Left lung (tissue), 10 donors: Measurements from ENCODE around the gene LRIG2. TPM values are rescaled to one million over a fixed set of nuclear protein-coding genes. Genes with fewer than 3 reads are reported as not detected.

ENCODE experiments used
- ATAC-seq: fragments of 200-7000 bp; cut with Tn5 transposase; one replicate; pipeline ENCODE4 v1.9.1; 2020; ENCODE audit warnings: moderate library complexity
- DNase-seq, 4 donors: peaks; one replicate each; pipeline ENCODE4 v3.0.0-alpha.2; 2013 to 2020
- H3K27ac ChIP-seq, 2 donors: fragments of 200-600 bp; sonication (generic) in 1 of 2; one replicate each; pipeline versions ENCODE4 v1.5.0 to v1.8.0; 2020 to 2021
- H3K27me3 ChIP-seq, 2 donors: fragments of 200-600 bp; sonication (generic) in 1 of 2; one replicate each; pipeline versions ENCODE4 v1.5.0 to v1.8.0; 2020 to 2021
- H3K36me3 ChIP-seq, 2 donors: fragments of 200-600 bp; sonication (generic) in 1 of 2; one replicate each; pipeline versions ENCODE4 v1.5.0 to v1.8.0; 2020 to 2021
- H3K4me1 ChIP-seq, 2 donors: fragments of 200-600 bp; one replicate each; pipeline ENCODE4 v1.8.0; 2021
- H3K4me3 ChIP-seq, 2 donors: fragments of 200-600 bp; sonication (generic) in 1 of 2; one replicate each; pipeline versions ENCODE4 v1.5.0 to v1.8.0; 2020 to 2021; ENCODE audit warnings: mild to moderate bottlenecking in 1 of 2
- H3K9me3 ChIP-seq, 2 donors: fragments of 200-600 bp; sonication (generic) in 1 of 2; one replicate each; pipeline versions ENCODE4 v1.5.0 to v1.8.0; 2020 to 2021
- CTCF ChIP-seq, 2 donors: fragments of 200-600 bp; sonication (generic) in 1 of 2; IDR thresholded peaks; one replicate each; pipeline versions ENCODE4 v1.5.0 to v1.8.0; 2021; ENCODE audit warnings: antibody characterized with exemption in 2 of 2
- intact Hi-C, 2 donors: fragments of 100-400 bp; cut with DNase I; formaldehyde crosslinking; loops; one replicate each; pipeline versions ENCODE4 v1.11.2 to v1.14.2; 2022
- polyA plus RNA-seq, 6 donors: library from polyadenylated mRNA; unstranded; fragments of 120-200 nt; gene quantifications; one replicate each; pipeline ENCODE4 v1.2.1, GENCODE V29; 2013; ENCODE audit not compliant: insufficient read length in 6 of 6
- total RNA-seq, 2 donors: library from RNA; stranded (reverse); fragmentation: NEBNext Ultra II Directional; extraction: Animal tissue kit (Norgen Biotek cat#: 25700); gene quantifications; one replicate each; pipeline ENCODE4 v1.2.1, GENCODE V29; 2021
- donor health status: DM: no; HTN: yes; CAD: no.
- donor health status: DM: no; HTN: no; CAD: no.

LRIG2 gene
- total and polyA plus RNA-seq, 8 donors: 10.9 to 23.4 (median 19.1) TPM

DNA sequence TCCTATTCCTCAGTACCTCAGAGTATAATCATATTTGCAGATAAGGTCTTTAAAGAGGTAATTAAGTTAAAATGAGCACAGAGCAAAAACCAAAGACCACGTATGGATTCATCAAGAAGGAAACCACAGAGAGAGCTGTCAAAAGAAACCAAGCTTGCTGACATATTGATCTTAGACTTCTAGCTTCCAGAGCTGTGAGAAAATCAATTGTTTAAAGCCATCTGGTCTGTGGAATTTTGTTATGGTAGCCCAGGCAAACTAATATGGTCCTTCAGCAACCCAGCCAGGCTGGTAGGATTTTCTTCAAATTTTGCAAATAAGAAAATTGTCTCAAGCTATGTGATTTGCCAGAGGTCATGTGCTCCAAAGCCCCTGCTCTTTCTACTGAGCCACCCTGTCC is 62.5 kb downstream of the LRIG2 start:
- Histone ChIP-seq H3K27ac (no peak overlapping the region), H3K9me3 (no peaks in the 10 kb centered on the region), H3K36me3 (no peaks in the 10 kb centered on the region), H3K27me3 (no peaks in the 10 kb centered on the region), H3K4me3 (no peak overlapping the region), H3K4me1 (peaks cover 0 to 16% of the 10 kb centered on the region in 2 donors)
- ATAC-seq (no peak), DNase-seq (no peak)
- intact Hi-C loops: no loop called here
- TF ChIP-seq CTCF (IDR thresholded peaks at IDR 0.05): no peak

DNA sequence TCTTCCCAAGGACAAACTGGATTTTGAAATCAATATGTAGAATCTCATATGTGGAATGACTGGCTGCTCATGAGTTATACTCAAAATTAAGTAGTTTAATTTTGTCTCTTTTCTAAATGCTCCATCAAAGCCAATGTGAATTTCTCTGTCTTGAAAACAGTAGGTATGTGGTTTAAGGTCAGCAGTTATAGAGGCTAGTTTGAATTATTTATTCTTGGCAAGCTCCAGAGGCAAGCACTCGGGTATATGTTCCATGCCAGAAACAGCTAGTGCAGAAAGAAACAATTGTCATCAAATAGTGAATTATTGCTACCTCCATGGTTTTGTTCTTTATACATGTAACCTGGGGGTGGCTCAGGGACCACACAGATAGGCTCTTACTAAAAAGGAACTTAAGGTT is 63.5 kb downstream of the LRIG2 start:
- H3K36me3 ChIP-seq: no peaks in the 10 kb centered on the region
- H3K4me3 ChIP-seq: no peak overlapping the region
- H3K27me3 ChIP-seq: no peaks in the 10 kb centered on the region
- no peak overlapping the region for H3K27ac ChIP-seq
- DNase-seq: no peak
- peaks cover 4 to 27% of the 10 kb centered on the region in 2 donors for H3K4me1 ChIP-seq
- intact Hi-C loops: no loop called here
- no peak for ATAC-seq
- no peaks in the 10 kb centered on the region for H3K9me3 ChIP-seq
- no peak for TF ChIP-seq CTCF (IDR thresholded peaks at IDR 0.05)

DNA sequence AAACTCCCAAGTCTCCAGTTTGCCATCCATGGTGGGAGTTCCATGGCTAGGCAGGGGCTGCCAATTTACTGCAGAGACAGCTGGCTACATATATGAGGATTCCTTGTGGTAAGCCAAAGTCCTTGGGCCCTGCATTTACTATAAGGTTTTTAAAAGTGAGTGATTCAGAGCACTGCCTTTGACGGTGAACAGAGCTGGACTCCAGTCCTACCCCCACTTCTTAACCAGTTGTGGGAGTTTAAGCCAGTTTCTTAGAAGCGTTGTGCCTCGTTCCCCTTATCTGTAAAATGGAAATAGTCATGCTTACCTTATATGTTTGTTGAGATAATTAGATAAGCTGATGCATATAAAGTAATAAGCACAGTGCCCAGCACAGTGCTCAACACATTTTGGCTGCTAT is 64.6 kb downstream of the LRIG2 start:
- Histone ChIP-seq H3K9me3 (no peaks in the 10 kb centered on the region), H3K27ac (no peak overlapping the region), H3K27me3 (no peaks in the 10 kb centered on the region), H3K4me3 (no peak overlapping the region), H3K4me1 (peaks cover 11 to 33% of the 10 kb centered on the region in 2 donors), H3K36me3 (no peaks in the 10 kb centered on the region)
- no peak for ATAC-seq
- no peak for DNase-seq
- intact Hi-C loops: no loop called here
- no peak for TF ChIP-seq CTCF (IDR thresholded peaks at IDR 0.05)

DNA sequence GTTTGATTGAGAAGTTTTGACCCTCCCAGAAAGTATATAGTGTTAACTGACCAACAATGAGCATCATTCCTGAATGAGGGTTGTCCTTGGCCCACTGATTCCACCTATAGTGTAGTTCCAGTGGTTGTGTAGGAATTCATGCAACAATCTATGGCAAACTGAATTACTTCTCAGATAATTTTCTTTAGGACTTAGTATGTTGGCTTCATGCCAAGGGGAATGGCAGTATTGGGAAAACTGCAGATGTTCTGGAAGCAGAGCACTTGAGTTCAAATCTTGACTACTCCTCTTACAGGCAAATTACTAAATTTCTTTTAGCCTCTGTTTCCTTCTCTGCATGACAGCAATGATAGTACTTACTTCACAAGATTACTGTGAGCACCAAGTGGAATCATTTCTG is 65.8 kb downstream of the LRIG2 start:
- no peak for TF ChIP-seq CTCF (IDR thresholded peaks at IDR 0.05)

DNA sequence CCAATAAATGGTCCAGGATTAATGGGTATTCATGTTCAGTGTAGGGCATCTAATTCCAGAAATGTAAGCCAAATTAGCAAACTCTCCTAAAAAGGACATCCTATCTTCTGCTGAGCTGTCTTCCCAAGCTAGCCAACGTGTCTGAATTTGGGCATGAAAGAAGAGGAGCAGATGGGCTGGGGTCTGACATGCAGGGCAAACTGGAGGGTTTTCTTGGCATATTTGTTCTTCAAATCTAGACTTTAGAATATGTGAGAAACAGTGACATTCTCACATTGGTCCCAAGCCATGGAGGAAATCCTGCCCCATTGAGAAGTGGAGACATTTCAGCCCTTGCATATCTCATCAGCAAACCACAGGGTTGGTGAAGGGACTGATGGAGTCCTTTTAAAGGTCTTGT is 67.2 kb downstream of the LRIG2 start:
- ATAC-seq (no peak), DNase-seq (no peak)
- no peak for TF ChIP-seq CTCF (IDR thresholded peaks at IDR 0.05)
- Histone ChIP-seq H3K27ac (no peak overlapping the region), H3K4me3 (no peak overlapping the region), H3K36me3 (no peaks in the 10 kb centered on the region), H3K27me3 (no peaks in the 10 kb centered on the region), H3K9me3 (no peaks in the 10 kb centered on the region), H3K4me1 (peaks cover 11 to 28% of the 10 kb centered on the region in 2 donors)
- intact Hi-C loops: no loop called here

More for the DNA sequence above, 65.8 kb downstream of the LRIG2 start:
- no peaks in the 10 kb centered on the region for H3K36me3 ChIP-seq
- no peak overlapping the region for H3K4me3 ChIP-seq
- H3K27me3 ChIP-seq: no peaks in the 10 kb centered on the region
- H3K27ac ChIP-seq: no peak overlapping the region
- H3K4me1 ChIP-seq: peaks cover 11 to 28% of the 10 kb centered on the region in 2 donors
- H3K9me3 ChIP-seq: no peaks in the 10 kb centered on the region
- no peak for ATAC-seq
- no peak for DNase-seq
- intact Hi-C loops: no loop called here
